HG03135 (cell line): ENCODE results near the gene HOXA2.

Experiments
- ATAC-seq: cut with Tn5 transposase; IDR thresholded peaks from one replicate; pipeline ENCODE4 v1.9.1; 2021; ENCODE audit warnings: mild to moderate bottlenecking, moderate library complexity; ENCODE audit not compliant: unreplicated experiment

The HOXA2 gene

GRCh38 chr7:27112955-27113949 lies 10.8 kb upstream of the HOXA2 start:
- no peak for ATAC-seq

GRCh38 chr7:27112361-27112760 lies 9.9 kb upstream of the HOXA2 start:
- ATAC-seq = no peak

- ATAC-seq = no peak
These were observed 9.3 kb upstream of the HOXA2 start for GRCh38 chr7:27111751-27112277.

- ATAC-seq = no peak
These were observed 8.7 kb upstream of the HOXA2 start for GRCh38 chr7:27111042-27111750.

GRCh38 chr7:27110186-27111031 lies 7.9 kb upstream of the HOXA2 start:
- ATAC-seq = no peak

GRCh38 chr7:27109466-27110185 lies 7.1 kb upstream of the HOXA2 start:
- ATAC-seq = no peak

GRCh38 chr7:27108390-27109127 lies 6.1 kb upstream of the HOXA2 start:
- ATAC-seq = no peak

GRCh38 chr7:27107391-27108381 lies 5.2 kb upstream of the HOXA2 start:
- ATAC-seq = no peak

- ATAC-seq = no peak
These were observed 4.4 kb upstream of the HOXA2 start for GRCh38 chr7:27106901-27107240.

GRCh38 chr7:27106181-27106900 lies 3.9 kb upstream of the HOXA2 start:
- no peak for ATAC-seq

- ATAC-seq = no peak
These were observed 3.0 kb upstream of the HOXA2 start for GRCh38 chr7:27105301-27106031.

GRCh38 chr7:27104341-27105058 lies 2.0 kb upstream of the HOXA2 start:
- ATAC-seq = no peak

GRCh38 chr7:27103489-27104226 lies 1.2 kb upstream of the HOXA2 start:
- no peak for ATAC-seq

GRCh38 chr7:27101957-27102580 lies 414 bp downstream of the HOXA2 start:
- ATAC-seq = no peak
